Stimulated activated CD8-positive, alpha-beta memory T cell treated with anti-CD3 and anti-CD28 coated beads, Interleukin-15, amount 100 ng/mL, for 48 hours (primary cell): ENCODE data around the gene PP2D1.
A peak's percentile ranks its signal among the peaks of the same experiment; 100 is the strongest.
"Not testable (repeated sequence)": the region's sequence is repeated elsewhere in the genome, so short reads cannot be mapped to it uniquely, and the experiment has no call there.

Experiments
- DNase-seq, 2 donors: peaks; one replicate each; pipeline ENCODE4 v3.0.0-alpha.2; 2020; ENCODE audit warnings: low read depth in 2 of 2

The PP2D1 gene

DNA sequence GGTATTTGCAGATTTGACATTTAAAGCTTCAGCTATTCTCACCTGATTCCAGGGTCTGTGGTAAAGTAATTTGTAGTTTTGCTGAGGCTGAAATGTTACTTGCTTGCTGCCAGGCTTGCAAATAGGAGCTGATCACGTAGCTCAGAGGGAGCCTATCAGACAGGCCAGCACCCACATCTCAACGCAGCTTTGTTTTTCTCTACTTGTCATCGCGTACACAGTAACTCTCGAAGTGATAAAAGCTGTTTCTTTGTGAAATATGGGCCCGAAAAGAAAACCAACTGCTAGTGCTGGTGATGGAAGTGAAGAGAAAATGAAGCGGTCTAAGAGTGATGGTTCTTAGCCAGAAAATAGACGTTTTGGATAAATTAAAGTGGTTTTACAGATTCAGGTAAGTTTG, 41.7 kb downstream of the PP2D1 start:
- no peak for DNase-seq

DNA sequence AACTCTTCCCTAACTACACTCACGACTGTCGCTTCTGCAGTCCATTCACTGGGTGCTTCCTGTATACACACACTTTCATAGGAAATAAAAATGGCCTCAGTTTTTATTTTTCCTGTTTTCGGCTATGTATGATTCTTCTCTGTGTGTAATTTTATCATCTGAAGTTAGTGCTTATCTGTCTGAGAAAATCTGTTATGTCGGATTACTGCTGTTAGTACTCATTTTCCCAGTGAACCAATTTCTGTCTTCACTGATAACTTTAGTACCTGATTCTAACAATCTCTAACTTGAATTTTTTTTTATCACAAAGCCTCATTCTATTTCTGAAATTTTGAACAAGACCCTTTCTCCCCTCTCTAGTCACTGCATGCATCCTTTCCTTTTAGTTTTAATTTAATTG, 44.3 kb downstream of the PP2D1 start:
- DNase-seq: no peak

DNA sequence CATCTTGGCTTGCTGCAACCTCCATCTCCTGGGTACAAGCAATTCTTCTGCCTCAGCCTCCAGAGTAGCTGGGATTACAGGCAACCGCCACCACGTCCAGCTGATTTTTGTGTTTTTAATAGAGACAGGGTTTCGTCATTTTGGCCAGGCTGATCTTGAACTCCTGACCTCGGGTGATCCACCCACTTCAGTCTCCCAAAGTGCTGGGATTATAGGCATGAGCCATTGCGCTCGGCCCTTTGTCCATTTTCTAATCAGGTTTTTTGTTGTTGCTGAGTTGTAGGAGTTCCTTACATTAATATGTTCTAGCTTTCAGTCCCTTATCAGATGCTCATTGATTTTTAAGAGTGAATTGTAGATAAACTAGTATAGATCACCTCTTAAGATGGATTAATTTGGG, 44.9 kb downstream of the PP2D1 start:
- DNase-seq: no peak

DNA sequence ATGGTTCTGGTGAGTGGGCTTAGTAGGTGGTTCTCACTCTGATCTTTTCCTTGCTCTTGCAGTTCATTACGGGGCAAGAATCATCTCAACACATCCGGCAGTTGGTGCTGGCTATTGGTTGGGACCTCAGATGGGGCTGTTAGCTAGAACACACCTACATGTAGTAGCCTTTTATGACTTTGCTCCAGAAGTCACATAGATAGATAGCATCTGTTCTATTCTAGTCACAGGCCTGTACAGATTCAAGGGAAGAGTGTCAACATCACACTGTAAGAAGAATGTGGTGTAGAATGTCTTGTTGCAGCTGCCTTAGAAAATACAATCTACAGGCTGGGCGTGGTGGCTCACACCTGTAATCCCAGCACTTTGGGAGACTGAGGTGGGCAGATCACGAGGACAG, 50.1 kb downstream of the PP2D1 start:
- DNase-seq: no peak

DNA sequence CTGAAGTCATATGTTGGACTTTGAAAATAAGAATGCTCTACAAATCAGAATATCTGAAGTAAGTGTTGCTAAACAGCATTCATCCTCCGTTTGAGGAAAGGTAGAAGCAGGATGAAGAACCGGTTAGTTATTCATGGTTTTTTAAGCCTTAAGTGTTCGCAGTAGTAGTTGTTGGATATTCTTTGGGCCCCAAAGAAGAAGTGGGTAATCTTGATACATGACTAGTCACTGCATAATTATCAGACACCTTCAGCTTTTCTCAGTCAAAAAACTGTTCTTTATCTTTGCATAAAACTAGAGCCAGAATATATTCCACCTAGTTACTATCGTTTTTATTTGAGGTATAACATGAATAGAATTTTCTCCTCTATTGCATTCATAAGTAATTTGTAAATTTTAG, 51.4 kb downstream of the PP2D1 start:
- DNase-seq: no peak

DNA sequence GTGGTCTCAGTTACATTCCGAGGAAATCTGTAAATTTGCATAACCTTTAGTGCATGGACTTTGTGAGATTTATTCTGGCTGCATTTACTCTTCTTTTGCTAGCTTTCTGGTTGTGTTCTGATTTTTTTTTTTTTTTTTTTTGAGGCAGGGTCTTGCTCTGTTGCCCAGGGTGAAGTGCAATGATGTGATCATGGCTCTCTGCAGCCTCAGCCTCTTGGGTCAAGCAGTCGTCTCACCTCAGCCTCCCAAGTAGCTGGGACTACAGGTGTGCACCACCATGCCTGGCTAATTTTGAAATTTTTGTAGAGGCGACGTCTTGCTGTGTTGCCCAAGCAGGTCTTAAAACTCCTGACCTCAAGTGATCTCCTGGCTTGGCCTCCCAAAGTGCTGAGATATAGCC, 52.6 kb downstream of the PP2D1 start:
- no peak for DNase-seq

DNA sequence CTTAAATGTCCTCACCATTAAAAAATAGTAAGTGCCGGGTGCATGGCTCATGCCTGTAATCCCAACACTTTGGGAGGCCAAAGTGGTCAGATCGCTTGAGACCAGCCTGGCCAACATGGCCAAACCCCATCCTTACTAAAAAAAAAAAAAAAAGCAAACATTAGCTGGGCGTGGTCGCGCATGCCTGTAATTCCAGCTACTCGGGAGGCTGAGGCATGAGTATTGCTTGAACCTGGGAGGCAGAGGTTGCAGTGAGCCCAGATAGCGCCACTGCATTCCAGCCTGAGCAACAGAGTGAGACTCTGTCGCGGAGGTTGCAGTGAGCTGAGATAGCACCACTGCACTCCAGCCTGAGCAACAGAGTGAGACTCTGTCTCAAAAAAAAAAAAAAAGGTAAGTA, 54.7 kb downstream of the PP2D1 start:
- DNase-seq: not testable (repeated sequence)

DNA sequence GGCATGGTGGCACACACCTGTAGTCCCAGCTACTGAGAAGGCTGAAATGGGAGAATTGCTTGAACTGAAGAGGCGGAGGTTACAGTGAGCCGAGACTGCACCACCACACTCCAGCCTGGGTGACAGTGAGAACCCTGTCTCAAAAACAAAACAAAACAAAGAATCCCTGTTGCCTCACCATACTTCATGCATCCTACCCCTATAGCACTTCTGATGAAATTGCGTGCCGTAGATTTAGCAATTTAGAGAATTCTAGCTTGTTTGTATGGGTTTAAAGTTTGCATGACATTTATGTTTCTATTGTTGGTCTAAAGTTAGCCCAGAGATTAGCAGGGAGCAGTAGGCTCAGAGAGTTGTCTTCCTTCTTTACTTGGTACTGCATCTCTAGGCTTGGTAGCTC, 57.4 kb downstream of the PP2D1 start:
- no peak for DNase-seq

DNA sequence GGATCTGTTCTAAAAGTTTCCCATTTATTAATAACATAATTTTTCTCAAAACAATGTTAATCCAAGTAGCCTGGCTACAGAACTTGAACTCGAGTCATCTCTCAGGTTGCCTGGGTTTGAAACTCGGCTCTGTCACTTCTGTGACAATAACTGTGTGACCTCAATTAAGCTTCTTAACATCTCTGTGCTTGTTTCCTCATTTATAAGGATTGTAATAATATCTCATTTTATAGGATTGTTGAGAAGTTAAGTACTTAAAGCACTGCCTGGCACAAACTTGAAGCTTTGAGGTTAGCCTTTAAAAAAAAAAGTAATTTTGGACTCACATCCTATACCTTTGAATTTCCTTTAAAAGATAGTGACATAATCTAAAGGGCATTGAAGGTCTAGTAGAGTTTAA, 61.7 kb downstream of the PP2D1 start:
- DNase-seq: no peak

DNA sequence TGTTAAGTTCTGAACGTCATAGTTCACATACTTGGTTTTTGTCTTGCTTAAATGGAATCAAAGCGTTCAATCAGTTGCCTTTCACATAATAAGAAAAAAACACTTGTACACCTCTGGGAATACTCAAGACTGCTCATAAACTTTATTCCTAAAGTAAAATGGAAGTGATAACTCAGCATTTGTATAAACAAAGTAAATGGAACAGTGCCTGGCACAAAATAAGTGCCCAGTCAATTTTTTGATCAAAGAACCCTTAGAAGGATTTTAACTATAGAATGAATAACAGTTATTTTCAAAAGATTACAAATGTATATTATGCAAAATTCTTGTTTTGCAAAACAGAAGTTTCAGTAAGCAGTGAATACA, 63.9 kb downstream of the PP2D1 start:
- no peak for DNase-seq

DNA sequence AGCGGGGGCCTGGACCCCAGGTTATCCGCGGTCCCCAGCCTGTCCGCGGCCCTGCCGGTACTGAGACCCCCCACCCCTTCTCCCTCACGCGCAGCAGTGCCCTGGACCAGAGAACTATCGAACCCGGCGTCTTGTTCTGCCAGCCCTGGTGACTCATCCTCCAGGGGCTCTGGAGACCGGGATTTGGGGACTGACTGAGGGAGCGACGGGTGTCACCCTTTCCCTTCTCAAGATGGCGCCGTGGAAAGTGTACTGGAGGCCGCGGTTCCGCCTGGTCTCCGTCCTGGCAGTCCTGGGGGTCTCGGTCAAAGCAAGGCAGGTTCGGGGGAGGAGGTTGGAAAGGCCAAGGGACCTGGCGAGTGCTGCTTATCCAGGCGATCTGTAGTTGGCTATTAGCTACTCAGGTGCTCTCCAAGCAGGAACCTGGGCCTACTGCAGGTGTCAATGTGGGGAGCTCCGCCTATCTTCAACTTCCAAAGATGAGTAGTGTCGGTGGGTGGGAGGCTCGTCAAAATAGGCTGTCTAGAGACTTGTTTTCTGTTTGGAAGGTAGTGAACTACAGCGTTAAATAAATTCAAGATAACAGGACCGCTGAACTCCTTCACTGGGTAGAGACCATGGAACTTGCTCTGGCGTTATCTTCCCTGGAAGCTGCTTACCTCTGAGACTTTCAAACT, 64.4 kb downstream of the PP2D1 start:
- DNase-seq: peak in 1 of 2 donors; percentile 11

DNA sequence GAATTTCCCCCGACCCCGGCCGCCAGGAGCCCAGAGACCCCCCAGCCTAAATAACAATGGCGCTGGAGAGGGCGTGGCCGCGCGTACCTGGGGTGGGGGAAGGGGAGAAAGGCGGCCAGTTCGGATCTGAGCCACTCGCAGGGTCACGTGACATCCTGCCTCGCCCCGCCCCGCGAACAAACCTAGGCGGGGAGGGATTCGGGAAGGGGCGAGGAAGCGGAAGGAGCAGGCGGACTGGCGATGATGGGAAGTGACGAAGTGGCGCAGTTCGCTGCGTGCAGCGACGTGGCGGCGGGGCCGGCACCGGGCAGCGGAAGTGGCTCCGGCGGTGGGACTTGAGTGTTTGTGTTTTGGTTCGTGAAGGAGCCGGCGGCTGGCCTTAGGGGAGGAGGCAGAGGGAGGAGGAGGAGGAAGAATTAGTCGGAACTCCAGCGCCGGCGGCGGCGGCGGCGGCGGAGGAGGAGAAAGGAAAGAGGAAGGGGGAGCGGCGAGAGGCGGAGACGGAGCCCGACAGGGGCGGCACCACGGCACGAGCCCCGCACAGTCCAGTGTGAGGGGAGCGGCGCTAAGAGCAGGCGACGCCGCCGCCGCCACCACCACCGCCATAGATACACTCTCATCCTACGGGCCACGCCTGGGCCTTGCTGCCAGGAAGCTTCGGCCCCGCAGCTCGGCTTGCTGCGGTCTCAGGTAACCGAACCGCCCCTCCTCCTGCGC, 65.1 kb downstream of the PP2D1 start, which contains the start of gene RAB5A:
RAB5A (plus strand) TSS at position 266 of the 717 bp plus-strand sequence. CDS start 3,802 bp downstream, outside the sequence.
- peak; percentile 94 to 95 for DNase-seq

DNA sequence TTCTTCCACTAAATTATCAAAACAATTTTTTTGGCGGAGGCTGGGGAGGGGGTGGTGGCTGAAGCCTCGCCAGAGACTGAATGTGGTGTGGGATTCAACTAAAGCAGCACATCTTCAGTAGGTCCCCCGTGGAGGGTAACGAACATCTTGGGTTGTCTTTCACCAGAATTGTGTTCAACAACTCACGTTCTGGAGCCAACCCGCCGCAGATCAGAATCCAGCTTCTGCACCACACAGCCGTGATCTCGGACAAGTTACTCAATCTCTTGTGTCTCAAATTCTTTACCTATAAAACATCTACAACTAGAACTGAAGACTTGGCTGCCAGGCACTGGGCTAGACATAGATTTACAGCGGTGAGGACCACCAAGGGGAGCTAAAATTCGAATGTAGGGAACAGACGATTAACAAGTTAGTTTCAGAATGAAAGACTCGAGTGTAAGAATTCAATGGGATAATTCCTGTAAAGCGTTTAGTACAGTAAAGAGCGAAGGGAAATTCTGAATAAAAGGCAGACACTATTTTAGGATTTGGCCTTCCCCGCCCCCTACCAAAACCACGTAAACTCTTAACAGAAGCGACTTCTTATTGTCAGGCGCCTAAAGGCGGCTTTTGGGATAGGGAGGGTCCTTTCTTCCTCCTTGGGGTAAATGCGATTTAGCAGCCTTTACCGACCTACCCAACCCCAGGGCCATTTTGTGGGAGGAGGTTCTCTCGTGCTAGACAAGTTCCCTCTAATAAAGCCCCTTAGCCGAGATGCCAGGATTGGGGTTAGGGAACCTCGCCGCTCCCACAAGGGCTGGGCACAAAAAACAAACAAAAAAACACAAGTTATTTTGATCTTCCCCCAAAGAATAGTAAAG, 65.9 kb downstream of the PP2D1 start:
- no peak for DNase-seq

DNA sequence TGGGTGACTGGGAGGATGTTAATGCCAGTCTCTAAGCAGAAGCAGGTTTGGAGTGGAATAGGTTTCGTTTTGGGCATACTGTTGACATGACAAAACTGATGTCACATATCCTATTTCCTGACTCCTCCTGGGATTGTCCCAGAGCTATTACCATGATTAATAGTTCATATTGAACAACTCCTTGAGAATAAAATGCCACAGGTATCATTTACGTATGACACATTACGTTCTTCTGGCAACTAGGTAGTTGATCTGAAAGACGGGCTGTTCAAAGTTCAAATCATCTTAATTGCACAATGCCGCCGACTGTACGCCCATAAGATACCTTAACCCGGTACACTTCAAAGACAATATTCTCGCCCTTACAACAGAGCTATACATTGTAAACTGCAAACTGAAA, 66.5 kb downstream of the PP2D1 start:
- no peak for DNase-seq

DNA sequence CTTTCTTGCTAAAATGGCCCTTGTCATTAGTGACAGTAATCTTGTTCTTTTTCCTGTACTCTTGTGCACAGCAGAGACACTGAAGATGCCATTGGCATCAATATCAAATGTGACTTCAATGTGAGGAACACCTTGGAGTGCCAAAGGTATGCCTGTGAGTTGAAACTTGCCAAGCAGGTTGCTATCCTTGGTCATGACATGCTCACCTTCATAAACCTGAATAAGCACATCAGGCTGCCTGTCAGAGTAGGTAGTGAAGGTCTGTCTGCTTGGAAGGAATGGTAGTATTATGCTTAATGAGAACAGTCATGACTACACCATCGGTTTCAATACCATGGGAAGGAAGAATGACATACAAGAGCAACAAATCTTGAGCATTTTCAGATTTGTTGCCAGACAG, 71.4 kb downstream of the PP2D1 start:
- DNase-seq: no peak

DNA sequence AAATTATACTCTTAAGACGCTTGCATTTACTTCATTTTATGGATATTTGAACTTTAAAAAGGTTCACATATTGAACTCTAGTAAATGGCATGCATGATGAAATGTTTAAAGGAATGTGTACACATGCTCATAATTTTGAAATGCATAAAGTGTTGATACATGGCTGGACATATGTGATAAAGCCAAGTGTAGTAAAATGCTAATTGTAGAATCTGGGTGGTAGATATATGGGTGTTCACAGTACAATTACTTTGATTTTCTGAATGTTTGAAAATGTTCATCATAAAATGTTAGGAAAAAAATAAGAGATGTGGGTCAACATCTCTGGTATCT, 73.8 kb downstream of the PP2D1 start:
- no peak for DNase-seq

DNA sequence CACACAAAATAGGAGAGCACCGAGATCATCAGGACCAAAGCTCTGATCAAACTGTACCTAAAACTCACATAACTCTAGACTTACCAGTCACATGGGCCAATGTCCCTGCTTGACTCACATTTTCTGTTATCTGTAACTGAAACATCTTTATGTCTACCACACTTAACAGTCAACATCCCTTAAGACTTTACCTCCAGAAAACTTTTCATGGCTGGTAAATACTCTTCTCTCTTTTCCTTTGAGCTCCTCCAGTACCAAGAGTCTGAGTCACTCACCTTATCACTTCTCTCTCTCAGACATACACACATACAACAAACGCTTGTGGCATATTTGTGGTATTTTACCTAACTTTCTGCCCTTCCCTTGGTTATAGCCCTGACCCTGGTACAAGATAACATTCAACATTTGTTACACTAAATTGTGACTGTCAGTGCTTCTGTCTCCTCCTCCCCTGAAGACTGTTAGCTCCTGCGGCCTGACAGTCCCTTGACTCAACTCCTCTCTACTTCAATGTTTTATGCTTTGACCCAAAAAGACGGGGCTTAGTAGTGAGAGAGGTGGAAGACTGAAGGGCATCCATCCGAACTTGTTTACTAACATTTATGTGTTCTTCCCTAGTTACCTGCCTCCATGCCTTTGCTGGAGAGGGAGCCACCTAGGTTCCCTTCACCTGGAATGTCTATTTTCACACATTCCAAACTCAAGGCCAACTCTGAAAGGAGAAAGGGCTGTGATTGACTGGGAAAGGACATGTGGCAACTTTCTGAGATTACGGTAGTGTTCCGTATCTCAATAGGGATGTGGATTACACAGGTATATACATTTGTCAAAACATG, 74.4 kb downstream of the PP2D1 start:
- DNase-seq: no peak
